ENCODE measurements around the gene EYA2. TPM values are rescaled to one million over a fixed set of nuclear protein-coding genes. Genes with fewer than 3 reads are reported as not detected.
"Not testable (repeated sequence)": the region's sequence is repeated elsewhere in the genome, so short reads cannot be mapped to it uniquely, and the experiment has no call there.

EYA2 gene
- total RNA-seq, 2 donors from 2014 or later = 3.0 to 5.1 TPM

GRCh38 chr20:46945465-46945864 lies 50.8 kb downstream of the EYA2 start:
- intact Hi-C loops (cut with DNase I) = no loop called here
- DNase-seq (no peak), ATAC-seq (peak in 1 of 2 donors; percentile 34)

GRCh38 chr20:46946181-46946624 lies 51.6 kb downstream of the EYA2 start:
- intact Hi-C loops (cut with DNase I) = no loop called here
- peak in 1 of 2 donors; percentile 35 for ATAC-seq

GRCh38 chr20:46946796-46947195 lies 52.2 kb downstream of the EYA2 start:
- intact Hi-C loops (cut with DNase I) = no loop called here
- ATAC-seq (peak in 1 of 2 donors; percentile 23), DNase-seq (no peak)

More at GRCh38 chr20:46946181-46946624, 51.6 kb downstream of the EYA2 start:
- DNase-seq = no peak

DNA sequence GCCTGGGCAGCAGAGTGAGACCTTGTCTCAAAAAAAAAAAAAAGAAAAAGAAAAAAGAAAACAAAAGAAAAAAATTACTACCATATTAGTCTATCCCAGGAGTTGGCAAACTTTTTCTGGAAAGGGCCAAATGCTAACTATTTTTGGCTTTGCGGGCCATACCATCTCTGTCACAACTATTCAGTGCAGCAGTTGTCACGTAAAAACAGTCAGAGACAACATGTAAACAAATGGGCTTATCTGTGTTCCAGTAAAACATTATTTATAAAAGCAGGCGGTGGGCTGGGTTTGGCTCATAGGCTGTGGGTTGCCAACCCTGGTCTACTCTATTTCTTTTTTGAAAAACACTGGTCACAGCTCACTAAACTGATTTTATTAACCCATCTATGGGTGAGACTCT lies 53.4 kb downstream of the EYA2 start:
- intact Hi-C loops (cut with DNase I) = no loop called here
- no peak for DNase-seq
- ATAC-seq = no peak

DNA sequence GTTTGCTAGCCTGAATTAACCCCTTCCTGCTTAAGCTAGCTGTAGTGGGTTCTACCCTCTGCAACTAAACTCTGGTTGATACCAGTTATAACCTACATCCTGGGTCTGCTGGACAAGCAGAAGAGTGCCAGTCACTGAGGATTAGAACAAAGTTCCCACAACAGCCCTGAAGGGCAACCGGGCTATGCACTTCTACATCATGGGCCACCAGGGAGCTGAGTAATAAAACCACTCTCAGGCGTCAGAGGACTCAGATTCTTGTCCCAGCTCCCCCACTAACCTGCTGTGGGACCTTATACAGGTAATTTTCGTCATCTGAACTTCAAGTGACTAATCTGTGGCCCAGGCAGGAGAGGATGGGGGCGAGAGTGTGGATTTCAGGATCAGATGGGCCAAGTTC lies 56.8 kb downstream of the EYA2 start:
- no peak for ATAC-seq
- intact Hi-C loops (cut with DNase I) = no loop called here
- no peak for DNase-seq

- no peak for ATAC-seq
- DNase-seq = no peak
- intact Hi-C loops (cut with DNase I) = no loop called here
Measured at GRCh38 chr20:46951840-46952497, 57.3 kb downstream of the EYA2 start.

DNA sequence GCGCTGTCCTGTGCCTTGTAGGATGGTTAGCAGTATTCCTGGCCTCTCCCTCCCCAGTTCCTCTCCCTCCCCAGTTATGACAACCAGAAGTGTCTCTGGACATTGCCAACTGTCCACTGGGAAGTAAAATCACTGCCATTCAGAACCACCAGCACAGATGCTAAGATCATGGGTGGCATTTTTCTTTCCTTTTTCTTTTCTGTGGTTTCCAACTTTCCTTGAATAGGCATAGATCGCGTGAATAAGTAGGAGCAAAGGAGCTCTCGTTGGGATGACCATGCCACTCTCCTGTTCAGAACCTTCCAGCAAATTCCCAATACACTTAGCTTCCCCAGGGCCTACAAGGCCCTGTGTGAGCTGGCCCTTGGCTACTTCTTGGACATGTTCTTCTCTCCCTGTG lies 59.0 kb downstream of the EYA2 start:
- ATAC-seq = no peak

DNA sequence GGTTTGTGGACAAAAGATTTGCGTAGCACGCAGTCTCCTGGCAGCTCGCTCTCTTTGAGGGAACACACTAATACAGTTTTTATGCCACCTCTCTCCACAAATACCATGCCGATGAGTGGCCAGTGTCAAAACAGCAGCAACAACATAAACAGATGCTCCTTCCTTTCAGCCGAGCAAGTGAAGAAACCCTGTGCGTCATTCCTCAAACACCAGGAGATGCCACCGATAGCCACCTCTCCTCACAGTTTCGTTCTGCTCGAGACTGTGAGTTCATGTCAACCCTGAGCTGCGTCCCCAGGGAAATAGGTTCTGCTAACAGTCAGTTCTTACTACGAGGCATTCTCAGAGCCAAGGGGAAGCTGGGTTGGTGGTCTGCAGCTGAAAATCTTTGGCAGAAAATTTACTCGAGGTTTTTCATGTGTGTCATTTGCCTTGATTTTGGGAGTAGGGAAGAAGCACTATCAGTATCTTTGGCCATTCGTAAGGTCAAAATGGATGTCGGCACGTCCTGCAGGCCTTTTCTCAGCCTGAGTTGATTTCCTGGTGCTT lies 59.9 kb downstream of the EYA2 start:
- intact Hi-C loops (cut with DNase I) = no loop called here
- ATAC-seq (no peak), DNase-seq (no peak)

More for the DNA sequence above, 59.0 kb downstream of the EYA2 start:
- intact Hi-C loops (cut with DNase I) = no loop called here
- DNase-seq = no peak

- intact Hi-C loops (cut with DNase I) = no loop called here
- ATAC-seq (no peak), DNase-seq (no peak)
Measured at GRCh38 chr20:46955601-46956556, 61.2 kb downstream of the EYA2 start.

DNA sequence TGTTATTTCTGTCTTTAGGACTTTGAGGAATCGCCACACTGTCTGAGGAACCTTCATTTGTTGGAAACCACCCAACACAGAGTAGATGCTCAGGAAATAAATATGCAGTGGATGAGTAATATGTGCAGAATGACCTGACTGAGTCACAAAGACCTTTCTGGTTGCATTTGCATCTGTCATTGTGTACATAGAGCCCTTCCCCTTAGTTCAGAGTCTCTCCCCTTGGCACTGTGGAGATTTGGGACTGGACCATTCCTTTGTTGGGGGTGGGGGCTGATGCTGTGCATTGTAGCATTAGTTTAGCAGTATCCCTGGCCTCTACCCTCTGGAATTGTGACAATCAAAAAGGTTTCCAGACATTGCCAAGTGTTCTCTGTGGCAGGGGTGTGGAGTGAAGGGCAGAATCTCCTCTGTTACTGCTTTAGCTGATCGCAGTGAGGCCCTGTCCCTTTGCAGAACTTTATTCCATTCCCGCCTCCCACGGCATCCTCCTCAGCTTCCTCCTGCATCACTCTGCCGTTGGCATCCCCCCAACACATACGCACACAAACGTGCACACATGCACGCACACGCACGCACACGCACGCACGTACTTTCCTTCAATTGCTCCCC lies 64.5 kb downstream of the EYA2 start:
- ATAC-seq (peak in 1 of 2 donors; percentile 31), DNase-seq (no peak)
- intact Hi-C loops (cut with DNase I) = no loop called here

GRCh38 chr20:46959821-46960220 lies 65.2 kb downstream of the EYA2 start:
- intact Hi-C loops (cut with DNase I) = no loop called here
- ATAC-seq (no peak), DNase-seq (no peak)

GRCh38 chr20:46960536-46960935 lies 65.9 kb downstream of the EYA2 start:
- DNase-seq (no peak), ATAC-seq (no peak)
- intact Hi-C loops (cut with DNase I) = no loop called here

- intact Hi-C loops (cut with DNase I); ATAC-seq; DNase-seq: not testable (repeated sequence)
Measured at GRCh38 chr20:46961968-46962367, 67.3 kb downstream of the EYA2 start.

DNA sequence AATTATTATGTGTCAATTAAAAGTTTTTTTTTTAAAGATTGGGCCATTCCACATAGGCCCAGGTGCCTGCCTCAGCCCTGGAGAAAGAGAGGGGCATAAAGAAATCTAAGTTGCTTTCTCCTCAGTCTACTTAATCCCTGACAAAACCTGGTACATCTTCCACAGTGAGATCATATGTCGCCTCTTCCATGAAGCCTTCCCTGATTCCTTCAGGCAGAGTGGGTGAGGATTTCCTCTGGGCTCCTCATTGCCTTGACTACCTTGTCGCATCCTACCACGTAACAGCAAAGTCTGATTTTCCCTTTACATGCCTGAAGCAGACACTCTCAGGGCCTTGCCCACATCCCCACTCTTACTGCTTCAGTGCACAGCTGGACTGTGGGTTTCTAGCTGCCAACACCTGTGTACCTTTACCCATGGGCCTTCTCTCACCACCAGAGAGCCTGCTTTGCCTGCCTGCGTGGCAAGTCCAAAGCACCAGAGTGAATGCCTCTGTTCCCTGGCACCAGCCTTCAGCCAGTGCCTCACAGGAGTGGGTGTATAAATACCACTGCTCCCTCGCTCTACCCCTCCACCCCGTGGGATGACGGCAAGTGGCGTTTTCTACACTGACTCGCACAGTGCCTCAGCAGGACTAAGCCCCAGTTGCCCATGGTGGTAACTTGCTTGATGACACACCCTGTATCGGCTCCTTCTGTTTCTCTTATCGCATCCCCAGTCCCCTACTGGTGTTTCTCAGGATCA lies 68.0 kb downstream of the EYA2 start:
- DNase-seq (no peak), ATAC-seq (no peak)
- intact Hi-C loops (cut with DNase I) = no loop called here

- no peak for ATAC-seq
- intact Hi-C loops (cut with DNase I) = no loop called here
Measured at GRCh38 chr20:46963196-46963529, 68.5 kb downstream of the EYA2 start.

DNA sequence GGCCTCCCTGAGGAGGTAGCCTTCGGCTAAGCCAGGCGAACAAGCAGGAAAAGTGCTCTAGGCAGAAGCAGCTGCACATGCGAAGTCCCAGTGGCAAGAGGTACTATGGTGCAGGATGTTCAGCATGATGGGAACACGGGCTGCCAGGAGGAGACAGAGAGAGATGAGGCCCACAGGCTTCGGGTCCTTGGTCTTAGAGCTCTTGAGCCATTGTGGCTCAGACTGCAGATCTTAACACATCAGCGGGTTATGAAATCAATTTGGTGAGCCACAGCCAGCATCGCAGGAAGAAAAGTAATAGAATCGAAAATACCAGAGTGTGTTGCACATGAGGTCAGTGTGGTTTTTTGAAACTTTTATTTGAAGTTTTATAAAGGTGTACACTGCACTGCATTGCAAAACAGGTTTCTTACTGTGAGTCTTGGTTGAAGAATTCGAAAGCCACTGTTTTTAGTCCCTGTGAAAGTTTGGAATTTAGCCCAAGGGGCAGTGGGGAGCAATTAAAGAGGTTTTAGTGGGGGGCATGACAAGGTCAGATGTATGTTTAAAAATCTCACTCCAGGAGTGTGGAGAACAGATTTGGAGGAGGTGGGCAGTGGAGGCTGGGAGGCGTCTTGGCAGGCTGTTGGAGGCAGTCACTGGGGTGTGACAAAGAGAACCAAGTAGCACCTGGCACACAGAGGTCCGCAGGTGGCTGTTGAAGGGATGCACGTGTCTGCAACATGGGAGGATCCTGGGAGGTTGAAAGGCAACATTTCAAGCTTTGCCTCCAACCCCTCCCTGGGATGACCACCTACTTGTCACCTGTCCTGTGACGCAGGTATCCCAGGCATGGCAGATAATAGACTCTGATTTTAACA lies 69.3 kb downstream of the EYA2 start:
- intact Hi-C loops (cut with DNase I) = no loop called here
- ATAC-seq = peak in 1 of 2 donors; percentile 34
- no peak for DNase-seq

More at GRCh38 chr20:46963196-46963529, 68.5 kb downstream of the EYA2 start:
- DNase-seq = no peak

DNA sequence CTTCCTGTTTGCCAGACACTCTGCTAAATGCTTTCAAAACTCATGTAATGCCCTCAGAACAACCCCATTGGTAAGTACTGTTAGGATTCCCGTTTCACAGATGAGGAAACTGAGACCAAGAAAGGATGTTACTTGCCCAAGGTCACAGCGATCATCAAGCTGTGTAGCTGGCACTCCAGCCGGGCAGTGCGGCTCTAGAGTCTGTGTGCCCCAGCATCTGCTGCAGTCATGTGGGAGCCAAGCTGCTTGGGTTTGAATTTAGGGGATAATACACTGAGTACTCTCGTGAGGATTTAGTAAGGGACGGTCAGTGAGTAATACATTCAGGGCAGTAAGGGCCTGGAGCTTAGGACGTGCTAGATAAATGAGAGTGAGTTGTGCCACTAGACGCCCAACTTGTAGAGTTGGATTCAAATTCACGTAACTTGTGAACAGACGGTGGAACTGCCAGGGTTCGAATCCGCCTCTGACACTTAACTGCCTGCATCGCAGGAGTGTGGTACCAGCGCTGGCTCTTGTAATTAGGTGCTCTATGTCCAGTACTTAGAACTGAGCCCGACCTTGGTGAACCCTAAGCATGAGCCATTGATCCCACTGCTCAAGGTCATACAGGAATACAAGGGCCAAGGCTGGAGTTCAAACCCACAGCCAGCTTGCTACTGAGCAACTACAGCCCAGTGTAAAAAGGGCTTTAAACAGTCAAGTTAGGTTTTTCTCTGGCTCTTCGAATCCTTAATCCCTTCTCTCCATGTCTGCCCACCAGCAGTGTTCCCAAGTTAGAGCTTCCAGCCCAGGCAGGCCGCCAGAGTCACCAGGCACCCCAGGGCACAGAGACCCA lies 70.2 kb downstream of the EYA2 start:
- intact Hi-C loops (cut with DNase I) = no loop called here
- ATAC-seq (no peak), DNase-seq (no peak)

Data from left cardiac atrium (tissue), 4 donors.